Testis (tissue), 5 donors: ENCODE data around the gene FKBP1C. TPM values are rescaled to one million over a fixed set of nuclear protein-coding genes. Genes with fewer than 3 reads are reported as not detected.
"Not testable (repeated sequence)": the region's sequence is repeated elsewhere in the genome, so short reads cannot be mapped to it uniquely, and the experiment has no call there.

Experiments used
- DNase-seq: peaks from one replicate; pipeline ENCODE4 v3.0.0-alpha.2; 2019
- H3K27ac ChIP-seq, 2 donors: fragments of 200-600 bp; sonication (generic); one replicate each; pipeline ENCODE4 v1.5.1; 2019
- H3K27me3 ChIP-seq: fragments of 200-600 bp; sonication (generic); one replicate; pipeline ENCODE4 v1.5.1; 2019
- H3K36me3 ChIP-seq: fragments of 200-600 bp; sonication (generic); one replicate; pipeline ENCODE4 v1.5.1; 2017; ENCODE audit warnings: low read depth; ENCODE audit errors: missing control alignments
- H3K4me1 ChIP-seq: fragments of 200-600 bp; sonication (generic); one replicate; pipeline ENCODE4 v1.5.1; 2019
- H3K4me3 ChIP-seq, 2 donors: fragments of 200-600 bp; sonication (generic); one replicate each; pipeline ENCODE4 v1.5.1; 2017 to 2019
- H3K9me3 ChIP-seq: fragments of 200-600 bp; sonication (generic); one replicate; pipeline ENCODE4 v1.5.1; 2017
- POLR2A ChIP-seq: fragments of 450-650 bp; IDR thresholded peaks from one replicate; pipeline ENCODE4 v1.6.1; 2017; ENCODE audit warnings: antibody characterized with exemption, mild to moderate bottlenecking, moderate library complexity
- WGBS, 2 donors: methylation state at CpG; one replicate each; pipeline ENCODE4 v1.1.5; 2018; 5-methylcytosine and 5-hydroxymethylcytosine counted together
- intact Hi-C: fragments of 100-400 bp; cut with DNase I; formaldehyde crosslinking; loops from one replicate; pipeline ENCODE4 v1.15.1; 2023; ENCODE audit warnings: low total_unique reads
- long read RNA-seq, 2 donors: transcript quantifications; one replicate each; lab custom pipeline, GENCODE V29; 2026
- polyA plus RNA-seq: library from polyadenylated mRNA; stranded (reverse); fragments of 350-450 nt; fragmentation: Illumina TruSeq; extraction: RNeasy Lipid Tissue Mini Kit (QIAGEN cat#74804); gene quantifications from one replicate; pipeline ENCODE4 v1.2.3, GENCODE V29; 2014; ENCODE audit warnings: low read depth, low replicate concordance; ENCODE audit not compliant: insufficient read depth
- total RNA-seq, 2 donors: library from RNA; depleted of rRNA; stranded (reverse); fragments of >200 nt; gene quantifications; one replicate each; pipeline ENCODE4 v1.2.3, GENCODE V29; 2016
- TF ChIP-seq, protein P1 (sequence below), 3 experiments: fragments of 450-650 bp in 2 of 3; fragments of 200-600 bp in 1 of 3; sonication (generic) in 1 of 3; IDR thresholded peaks; one replicate each; pipeline ENCODE4 v1.5.1; 2016 to 2019; ENCODE audit warnings: antibody characterized with exemption in 3 of 3, mild to moderate bottlenecking in 2 of 3, moderate library complexity in 1 of 3

FKBP1C gene
- total RNA-seq (under 1 TPM; 0.25 to 0.47 TPM), polyA plus RNA-seq (not detected)
- long read RNA-seq, donor 1, transcript FKBP1C-201 (1 exons, 1,579 nt), result major isoform, 18 of 18 reads
- long read RNA-seq, donor 1, partial matches to known transcripts, result 0 of 18 reads
- long read RNA-seq, donor 1, other reads (novel, unspliced or antisense), result 0 of 18 reads
- long read RNA-seq, donor 2, transcript FKBP1C-201 (1 exons, 1,579 nt), result major isoform, 12 of 12 reads
- long read RNA-seq, donor 2, partial matches to known transcripts, result 0 of 12 reads
- long read RNA-seq, donor 2, other reads (novel, unspliced or antisense), result 0 of 12 reads

DNA sequence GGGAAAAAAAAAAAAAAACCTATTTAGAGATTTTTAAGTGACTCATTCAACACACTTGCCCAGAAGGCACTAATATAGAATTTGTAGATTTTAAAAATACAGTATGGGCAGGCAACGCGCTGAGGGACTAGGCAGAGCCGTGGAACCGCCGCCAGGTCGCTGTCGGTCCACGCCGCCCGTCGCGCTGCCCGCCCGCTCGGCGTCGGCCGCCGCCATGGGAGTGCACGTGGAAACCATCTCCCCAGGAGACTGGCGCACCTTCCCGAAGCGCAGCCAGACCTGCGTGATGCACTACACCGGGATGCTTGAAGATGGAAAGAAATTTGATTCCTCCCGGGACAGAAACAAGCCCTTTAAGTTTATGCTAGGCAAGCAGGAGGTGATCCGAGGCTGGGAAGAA is at the start of gene FKBP1C:
Gene FKBP1C (plus strand): TSS at position 127 of the 400 bp plus-strand sequence.
- DNase-seq, H3K27ac ChIP-seq, H3K4me1 ChIP-seq, H3K27me3 ChIP-seq, intact Hi-C loops, H3K36me3 ChIP-seq, H3K9me3 ChIP-seq, H3K4me3 ChIP-seq: not testable (repeated sequence)
- WGBS, 2 donors, result 78 to 86% methylated on average over 22 to 27 of the region's 27 CpGs

DNA sequence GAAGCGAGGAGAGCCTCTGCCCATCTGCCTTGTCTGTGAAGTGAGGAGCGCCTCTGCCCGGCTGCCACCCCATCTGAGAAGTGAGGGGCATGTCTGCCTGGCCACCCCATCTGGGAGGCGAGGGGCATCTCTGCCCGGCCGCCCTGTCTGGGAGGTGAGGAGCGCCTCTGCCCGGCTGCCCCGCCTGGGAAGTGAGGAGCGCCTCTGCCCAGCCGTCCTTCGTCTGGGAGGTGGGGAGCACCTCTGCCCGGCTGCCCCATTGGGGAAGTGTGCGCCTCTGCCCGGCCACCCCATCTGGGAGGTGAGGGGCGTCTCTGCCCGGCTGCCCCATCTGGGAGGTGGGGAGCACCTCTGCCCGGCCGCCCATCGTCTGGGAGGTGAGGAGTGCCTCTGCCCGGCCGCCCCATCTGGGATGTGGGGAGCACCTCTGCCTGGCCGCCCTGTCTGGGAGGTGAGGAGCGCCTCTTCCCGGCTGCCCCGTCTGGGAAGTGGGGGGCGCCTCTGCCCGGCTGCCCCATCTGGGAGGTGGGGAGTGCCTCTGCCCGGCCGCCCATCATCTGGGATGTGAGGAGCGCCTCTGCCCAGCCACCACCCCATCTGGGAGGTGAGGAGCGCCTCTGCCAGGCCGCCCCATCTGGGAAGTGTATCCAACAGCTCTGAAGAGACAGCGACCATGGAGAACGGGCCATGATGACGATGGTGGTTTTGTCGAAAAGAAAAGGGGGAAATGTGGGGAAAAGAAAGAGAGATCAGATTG is 47.0 kb upstream of the FKBP1C start:
- H3K9me3 ChIP-seq, H3K27ac ChIP-seq, H3K27me3 ChIP-seq, H3K4me3 ChIP-seq, intact Hi-C loops, H3K4me1 ChIP-seq, DNase-seq, H3K36me3 ChIP-seq: not testable (repeated sequence)
- WGBS, 2 donors, result 67 to 75% methylated on average over 1 to 27 of the region's 37 CpGs

DNA sequence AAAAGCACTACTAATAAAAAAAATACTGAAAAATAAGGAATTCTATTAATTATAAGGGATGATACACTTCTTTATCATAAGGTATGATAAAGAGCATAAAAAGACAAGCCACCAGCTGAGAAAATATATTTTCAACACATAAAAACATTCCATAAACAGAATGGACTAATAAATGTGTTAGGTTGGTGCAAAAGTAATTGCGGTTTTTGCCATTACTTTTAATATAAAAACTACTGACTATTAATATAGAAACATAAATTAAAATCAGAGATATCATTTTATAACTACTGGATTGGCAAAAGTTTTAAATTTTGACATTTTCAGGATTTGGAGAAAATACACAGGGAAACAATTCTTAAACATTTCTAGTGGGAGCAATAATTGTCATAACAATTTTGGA is 37.1 kb upstream of the FKBP1C start:
- no peak overlapping the region for H3K4me3 ChIP-seq

DNA sequence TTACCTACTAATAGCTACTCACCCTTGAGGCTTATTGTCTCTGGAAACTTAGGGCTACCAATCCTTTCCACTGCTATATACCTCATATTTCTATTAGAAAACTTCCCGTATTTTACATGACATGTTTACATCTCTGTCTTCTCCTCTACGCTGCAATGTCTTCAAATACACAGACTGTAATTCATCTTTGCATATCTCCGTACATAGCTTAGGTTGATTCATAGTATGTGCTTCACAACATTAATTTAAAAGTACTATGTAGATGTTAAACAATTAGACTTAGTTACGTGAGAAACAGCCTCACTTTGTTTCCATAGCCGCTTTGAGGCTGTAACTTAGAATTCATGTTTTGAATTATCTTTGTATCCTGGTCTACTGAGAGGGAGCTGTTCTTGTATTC is 35.1 kb upstream of the FKBP1C start:
- TF ChIP-seq, protein P1, sequence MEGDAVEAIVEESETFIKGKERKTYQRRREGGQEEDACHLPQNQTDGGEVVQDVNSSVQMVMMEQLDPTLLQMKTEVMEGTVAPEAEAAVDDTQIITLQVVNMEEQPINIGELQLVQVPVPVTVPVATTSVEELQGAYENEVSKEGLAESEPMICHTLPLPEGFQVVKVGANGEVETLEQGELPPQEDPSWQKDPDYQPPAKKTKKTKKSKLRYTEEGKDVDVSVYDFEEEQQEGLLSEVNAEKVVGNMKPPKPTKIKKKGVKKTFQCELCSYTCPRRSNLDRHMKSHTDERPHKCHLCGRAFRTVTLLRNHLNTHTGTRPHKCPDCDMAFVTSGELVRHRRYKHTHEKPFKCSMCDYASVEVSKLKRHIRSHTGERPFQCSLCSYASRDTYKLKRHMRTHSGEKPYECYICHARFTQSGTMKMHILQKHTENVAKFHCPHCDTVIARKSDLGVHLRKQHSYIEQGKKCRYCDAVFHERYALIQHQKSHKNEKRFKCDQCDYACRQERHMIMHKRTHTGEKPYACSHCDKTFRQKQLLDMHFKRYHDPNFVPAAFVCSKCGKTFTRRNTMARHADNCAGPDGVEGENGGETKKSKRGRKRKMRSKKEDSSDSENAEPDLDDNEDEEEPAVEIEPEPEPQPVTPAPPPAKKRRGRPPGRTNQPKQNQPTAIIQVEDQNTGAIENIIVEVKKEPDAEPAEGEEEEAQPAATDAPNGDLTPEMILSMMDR (IDR thresholded peaks at IDR 0.05), result no peak
- no peak for TF ChIP-seq POLR2A
- no peak for DNase-seq
- Histone ChIP-seq H3K4me3 (no peak overlapping the region), H3K4me1 (no peaks in the 10 kb centered on the region), H3K27ac (no peak overlapping the region), H3K9me3 (no peaks in the 10 kb centered on the region), H3K36me3 (no peaks in the 10 kb centered on the region), H3K27me3 (no peaks in the 10 kb centered on the region)
- 59 to 67% methylated on average over 5 of the region's 5 CpGs for WGBS, 2 donors
- intact Hi-C loops, result no loop called here

More for the DNA sequence above, 37.1 kb upstream of the FKBP1C start:
- no peak overlapping the region for H3K27ac ChIP-seq
- H3K9me3 ChIP-seq, result no peaks in the 10 kb centered on the region
- intact Hi-C loops, result no loop called here
- no peaks in the 10 kb centered on the region for H3K4me1 ChIP-seq
- no peak for DNase-seq
- no peak for TF ChIP-seq POLR2A
- TF ChIP-seq, protein P1 (IDR thresholded peaks at IDR 0.05), result no peak
- WGBS, 2 donors, result 65 to 80% methylated on average over 1 of the region's 1 CpG
- H3K27me3 ChIP-seq, result no peaks in the 10 kb centered on the region
- no peaks in the 10 kb centered on the region for H3K36me3 ChIP-seq

DNA sequence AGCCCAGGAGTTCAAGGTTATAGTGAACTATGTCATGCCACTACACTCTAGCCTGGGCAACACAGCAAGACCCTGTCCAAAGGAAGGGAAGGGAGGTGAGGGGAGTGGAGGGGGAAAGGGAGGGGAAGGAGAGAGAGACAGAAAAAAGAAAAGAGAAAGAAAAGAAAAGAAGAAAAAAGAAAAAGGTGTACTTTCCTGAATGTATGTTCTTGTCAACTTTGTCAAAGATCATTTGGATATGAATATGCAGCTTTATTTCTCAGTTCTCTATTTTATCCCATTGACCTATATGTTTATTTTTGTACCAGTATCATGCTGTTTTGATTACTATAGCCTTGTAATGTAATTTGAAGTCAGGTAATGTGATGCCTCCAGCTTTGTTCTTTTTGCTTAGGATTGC is 30.9 kb upstream of the FKBP1C start:
- TF ChIP-seq POLR2A, result no peak
- TF ChIP-seq, protein P1 (IDR thresholded peaks at IDR 0.05), result no peak
- Histone ChIP-seq H3K4me3 (no peak overlapping the region), H3K9me3 (no peaks in the 10 kb centered on the region), H3K27me3 (no peaks in the 10 kb centered on the region), H3K27ac (no peak overlapping the region), H3K4me1 (no peaks in the 10 kb centered on the region), H3K36me3 (no peaks in the 10 kb centered on the region)
- intact Hi-C loops, result no loop called here
- no peak for DNase-seq
